B cell (primary cell): Measurements from ENCODE around the gene NOS1AP. TPM values are rescaled to one million over a fixed set of nuclear protein-coding genes. Genes with fewer than 3 reads are reported as not detected.
"Not testable (repeated sequence)": the region's sequence is repeated elsewhere in the genome, so short reads cannot be mapped to it uniquely, and the experiment has no call there.

Experiments used
- ATAC-seq: fragments of 200-7000 bp; cut with Tn5 transposase; one replicate; pipeline ENCODE4 v1.10.0; 2021; ENCODE audit warnings: low read depth, mild to moderate bottlenecking, moderate number of reproducible peaks, moderate library complexity
- CTCF ChIA-PET: fragments of 350-600 bp; sonication (Branson Sonifier 250); formaldehyde crosslinking; loops from one replicate; lab custom pipeline; 2021; ENCODE audit warnings: antibody characterized with exemption, inconsistent platforms; lab: Charles Lee
- POLR2A ChIA-PET: fragments of 350-600 bp; sonication (Branson Sonifier 250); formaldehyde crosslinking; loops from one replicate; lab custom pipeline; 2021; ENCODE audit warnings: antibody characterized with exemption; lab: Charles Lee
- DNase-seq: peaks from one replicate; pipeline ENCODE4 v3.0.0; 2013
- H2AFZ ChIP-seq: 2 replicates; pipeline ENCODE4 v1.6.1; 2012; ENCODE audit warnings: mild to moderate bottlenecking, low read depth, low read length; ENCODE audit not compliant: insufficient read depth, poor library complexity, severe bottlenecking
- H3K27ac ChIP-seq, 2 donors: 1 replicate in 1 of 2; 2 replicates in 1 of 2; pipeline ENCODE4 v1.5.1; 2012 to 2013; ENCODE audit warnings: low read length in 2 of 2, mild to moderate bottlenecking in 2 of 2, moderate library complexity in 1 of 2
- H3K27me3 ChIP-seq, 4 experiments: fragments of 200-600 bp in 1 of 4; sonication (generic) in 1 of 4; replicated peaks in 1 of 4; 1 replicate in 2 of 4; 2 replicates in 2 of 4; pipeline versions ENCODE4 v1.6.1 to v1.7.0; 2013 to 2016; ENCODE audit warnings: low read length in 3 of 4, mild to moderate bottlenecking in 2 of 4, mixed read lengths in 1 of 4, moderate library complexity in 1 of 4; ENCODE audit not compliant: insufficient read depth in 4 of 4, control insufficient read depth in 3 of 4; ENCODE audit errors: control extremely low read depth in 1 of 4
- H3K36me3 ChIP-seq, 2 experiments: replicated peaks in 1 of 2; 1 replicate in 1 of 2; 2 replicates in 1 of 2; pipeline versions ENCODE4 v1.6.1 to v1.7.1; 2013; ENCODE audit warnings: low read length in 1 of 2; ENCODE audit not compliant: insufficient read depth in 2 of 2, control insufficient read depth in 1 of 2; ENCODE audit errors: control extremely low read depth in 1 of 2, extremely low read depth in 1 of 2
- H3K4me1 ChIP-seq, 2 donors: fragments of 200-600 bp in 1 of 2; sonication (generic) in 1 of 2; 1 replicate in 1 of 2; 2 replicates in 1 of 2; pipeline versions ENCODE4 v1.5.1 to v1.6.1; 2013 to 2017; ENCODE audit warnings: low read length in 2 of 2; ENCODE audit not compliant: control insufficient read depth in 2 of 2, insufficient read depth in 2 of 2
- H3K4me2 ChIP-seq: replicated peaks from 2 replicates; pipeline ENCODE3; 2012; ENCODE audit warnings: mild to moderate bottlenecking, low read depth, low read length; ENCODE audit not compliant: poor library complexity, severe bottlenecking
- H3K4me3 ChIP-seq, 5 experiments: fragments of 200-600 bp in 1 of 5; sonication (generic) in 1 of 5; 1 replicate in 3 of 5; 2 replicates in 2 of 5; pipeline versions ENCODE4 v1.5.1 to v1.7.0; 2011 to 2016; ENCODE audit warnings: low read length in 4 of 5, mild to moderate bottlenecking in 4 of 5, low read depth in 2 of 5, control low read depth in 1 of 5, moderate library complexity in 1 of 5; ENCODE audit not compliant: insufficient read depth in 1 of 5; ENCODE audit errors: control extremely low read depth in 1 of 5, extremely low read depth in 1 of 5
- H3K79me2 ChIP-seq: fragments of 200-600 bp; sonication (generic); one replicate; pipeline ENCODE4 v1.6.0; 2016; ENCODE audit warnings: low read length; ENCODE audit not compliant: control insufficient read depth, insufficient read depth
- H3K9ac ChIP-seq: fragments of 200-600 bp; sonication (generic); 2 replicates; pipeline ENCODE4 v1.6.1; 2017; ENCODE audit warnings: mild to moderate bottlenecking, low read length, moderate library complexity
- H3K9me3 ChIP-seq, 3 donors: one replicate each; pipeline versions ENCODE4 v1.6.1 to v1.7.1; 2013; ENCODE audit warnings: low read length in 2 of 3; ENCODE audit not compliant: control insufficient read depth in 2 of 3, insufficient read depth in 1 of 3; ENCODE audit errors: control extremely low read depth in 1 of 3
- H4K20me1 ChIP-seq: 2 replicates; pipeline ENCODE4 v1.6.0; 2012; ENCODE audit warnings: mild to moderate bottlenecking, low read length; ENCODE audit not compliant: insufficient read depth, control insufficient read depth, poor library complexity, severe bottlenecking
- H3K27ac Mint-ChIP-seq: one replicate; pipeline ENCODE4 v1.8.0; 2021; ENCODE audit warnings: mixed read lengths
- H3K27me3 Mint-ChIP-seq: one replicate; pipeline ENCODE4 v1.8.0; 2021; ENCODE audit warnings: mixed read lengths
- H3K4me1 Mint-ChIP-seq: one replicate; pipeline ENCODE4 v1.8.0; 2021; ENCODE audit warnings: mixed read lengths
- H3K4me3 Mint-ChIP-seq: one replicate; pipeline ENCODE4 v1.8.0; 2021; ENCODE audit warnings: mixed read lengths
- H3K9me3 Mint-ChIP-seq: one replicate; pipeline ENCODE4 v1.8.0; 2022; ENCODE audit warnings: mixed read lengths; ENCODE audit not compliant: insufficient read depth
- CTCF ChIP-seq: fragments of 200-600 bp; IDR thresholded peaks from one replicate; pipeline ENCODE4 v1.8.0; 2022; ENCODE audit warnings: antibody characterized with exemption, mild to moderate bottlenecking
- EZH2 ChIP-seq: IDR thresholded peaks from 2 replicates; pipeline ENCODE4 v1.6.1; 2012; ENCODE audit warnings: borderline replicate concordance, low read depth, mild to moderate bottlenecking, moderate library complexity, low read length; ENCODE audit not compliant: insufficient read depth, poor library complexity, severe bottlenecking
- WGBS: methylation state at CpG from one replicate; pipeline ENCODE4 v1.1.5; 2013; ENCODE audit warnings: missing lambda C conversion rate; ENCODE audit not compliant: insufficient coverage; 5-methylcytosine and 5-hydroxymethylcytosine counted together
- intact Hi-C: fragments of 100-400 bp; cut with micrococcal nuclease; formaldehyde crosslinking; loops from one replicate; pipeline ENCODE4 v1.10.0; 2022
- polyA plus RNA-seq: library from polyadenylated mRNA; depleted of rRNA; stranded (reverse); fragments of >200 nt; gene quantifications from 2 replicates; pipeline ENCODE4 v1.2.3, GENCODE V29; 2012
- total RNA-seq, 2 donors: library from RNA; stranded (reverse); fragments of 120-200 nt in 1 of 2; gene quantifications; 1 replicate in 1 of 2; 2 replicates in 1 of 2; pipeline versions ENCODE4 v1.2.3 to v1.2.4, GENCODE V29; 2013 to 2022

NOS1AP gene
- total and polyA plus RNA-seq, 2 donors (not counting 1 experiment from before 2014, with no cell fraction given): 0.32 TPM; not detected in 1

GRCh38 chr1:162172311-162173102 is 103.0 kb downstream of the NOS1AP start:
- Mint-ChIP-seq H3K27ac (no peak overlapping the region), H3K4me3 (no peak overlapping the region), H3K4me1 (no peaks in the 10 kb centered on the region), H3K27me3 (peaks cover 11% of the 10 kb centered on the region), H3K9me3 (no peaks in the 10 kb centered on the region)
- H3K4me1 ChIP-seq: no peaks in the 10 kb centered on the region
- no peak overlapping the region for H3K4me3 ChIP-seq
- no peaks in the 10 kb centered on the region for H4K20me1 ChIP-seq
- ATAC-seq (no peak), DNase-seq (no peak)
- H3K4me2 ChIP-seq: no peak overlapping the region
- H3K9me3 ChIP-seq: no peaks in the 10 kb centered on the region
- H3K27ac ChIP-seq: no peak overlapping the region
- TF ChIP-seq CTCF: no peak
- TF ChIP-seq EZH2: no peak
- ChIA-PET CTCF (no interaction called here), POLR2A (no interaction called here)
- H3K27me3 ChIP-seq: peaks cover 0 to 2% (median 0%) of the 10 kb centered on the region in 4 experiments
- H3K79me2 ChIP-seq: no peaks in the 10 kb centered on the region
- no peak overlapping the region for H2AFZ ChIP-seq
- no CpG with 5 or more reads among the region's 2 CpGs for WGBS
- intact Hi-C loops: no loop called here
- no peaks in the 10 kb centered on the region for H3K36me3 ChIP-seq
- H3K9ac ChIP-seq: no peak overlapping the region

GRCh38 chr1:162173607-162174006 is 104.1 kb downstream of the NOS1AP start:
- H3K27ac Mint-ChIP-seq, H3K79me2 ChIP-seq, DNase-seq, H3K4me3 Mint-ChIP-seq, H3K9me3 ChIP-seq, CTCF ChIA-PET, H3K9ac ChIP-seq, H3K4me1 ChIP-seq, H2AFZ ChIP-seq, intact Hi-C loops, H3K4me1 Mint-ChIP-seq, H3K4me3 ChIP-seq, POLR2A ChIA-PET, H3K4me2 ChIP-seq, ATAC-seq, H3K36me3 ChIP-seq, H3K9me3 Mint-ChIP-seq, H3K27me3 ChIP-seq, H4K20me1 ChIP-seq, H3K27ac ChIP-seq: not testable (repeated sequence)
- WGBS: no CpG with 5 or more reads among the region's 1 CpG
- H3K27me3 Mint-ChIP-seq: peaks cover 11% of the 10 kb centered on the region

GRCh38 chr1:162174027-162174426 is 104.5 kb downstream of the NOS1AP start:
- not testable (repeated sequence) for H3K27ac ChIP-seq

More at GRCh38 chr1:162174027-162174426, 104.5 kb downstream of the NOS1AP start:
- H3K9ac ChIP-seq, intact Hi-C loops, H3K4me2 ChIP-seq, H3K4me1 ChIP-seq, H4K20me1 ChIP-seq, H2AFZ ChIP-seq, ATAC-seq, H3K4me3 Mint-ChIP-seq, H3K36me3 ChIP-seq, H3K4me1 Mint-ChIP-seq, H3K9me3 ChIP-seq, H3K27me3 ChIP-seq, H3K4me3 ChIP-seq, H3K79me2 ChIP-seq, POLR2A ChIA-PET, DNase-seq, H3K9me3 Mint-ChIP-seq, CTCF ChIA-PET, H3K27ac Mint-ChIP-seq: not testable (repeated sequence)
- no CpG with 5 or more reads among the region's 4 CpGs for WGBS
- peaks cover 11% of the 10 kb centered on the region for H3K27me3 Mint-ChIP-seq
